HEK293 (cell line): ENCODE measurements around the gene BCDIN3D.
A peak's percentile ranks its signal among the peaks of the same experiment; 100 is the strongest.

Experiments
- CTCF ChIA-PET: fragments of 350-600 bp; formaldehyde crosslinking; extraction: SDS; loops from one replicate; lab custom pipeline; 2021; ENCODE audit warnings: antibody characterized with exemption; lab: Yijun Ruan, JAX
- POLR2A ChIA-PET: fragments of 300-600 bp; formaldehyde crosslinking; extraction: SDS; loops from one replicate; lab custom pipeline; 2020; ENCODE audit warnings: antibody characterized with exemption, inconsistent platforms; lab: Yijun Ruan, JAX
- H3K27ac ChIP-seq: fragments of 200-500 bp; sonication (Bioruptor generic); 2 replicates; pipeline ENCODE4 v1.5.1; 2014; ENCODE audit warnings: low read depth, low read length, control low read depth, inconsistent platforms; ENCODE audit errors: extremely low read depth
- H3K36me3 ChIP-seq, 2 experiments: fragments of 200-500 bp in 1 of 2; sonication (Bioruptor generic) in 1 of 2; 1 replicate in 1 of 2; 2 replicates in 1 of 2; pipeline ENCODE4 v1.5.1; 2014 to 2017; ENCODE audit warnings: inconsistent platforms in 2 of 2, low read length in 2 of 2; ENCODE audit not compliant: control insufficient read depth in 2 of 2, insufficient read depth in 1 of 2
- H3K4me1 ChIP-seq: fragments of 200-500 bp; sonication (Bioruptor generic); 2 replicates; pipeline ENCODE4 v1.5.1; 2014; ENCODE audit warnings: mild to moderate bottlenecking, low read length, inconsistent platforms; ENCODE audit not compliant: control insufficient read depth, insufficient read depth
- H3K4me3 ChIP-seq: 2 replicates; pipeline ENCODE4 v1.5.1; 2011; ENCODE audit warnings: low read depth, mild to moderate bottlenecking, control low read depth, low read length, moderate library complexity
- H3K9me3 ChIP-seq: fragments of 200-500 bp; sonication (Bioruptor generic); 2 replicates; pipeline ENCODE4 v1.5.1; 2014; ENCODE audit warnings: low read depth, low read length, inconsistent platforms; ENCODE audit not compliant: control insufficient read depth, insufficient read depth
- YY1 ChIP-seq: fragments of 450-650 bp; formaldehyde crosslinking; IDR thresholded peaks from 2 replicates; pipeline ENCODE4 v1.5.1; 2018; ENCODE audit warnings: missing biosample characterization, missing genetic modification characterization
- ZBTB48 ChIP-seq: fragments of 450-650 bp; formaldehyde crosslinking; IDR thresholded peaks from 2 replicates; pipeline ENCODE4 v1.5.1; 2016; ENCODE audit warnings: missing biosample characterization, missing genetic modification characterization
- ZNF221 ChIP-seq: fragments of 450-650 bp; formaldehyde crosslinking; IDR thresholded peaks from 2 replicates; pipeline ENCODE4 v1.5.1; 2017; ENCODE audit warnings: missing biosample characterization, missing genetic modification characterization, borderline replicate concordance
- ZNF394 ChIP-seq: fragments of 450-650 bp; formaldehyde crosslinking; IDR thresholded peaks from 2 replicates; pipeline ENCODE4 v1.5.1; 2016; ENCODE audit warnings: missing biosample characterization, missing genetic modification characterization, mild to moderate bottlenecking, moderate library complexity, borderline replicate concordance
- ZNF404 ChIP-seq: fragments of 450-650 bp; formaldehyde crosslinking; IDR thresholded peaks from 2 replicates; pipeline ENCODE4 v1.5.1; 2017; ENCODE audit warnings: missing biosample characterization, missing genetic modification characterization
- ZNF423 ChIP-seq: fragments of 450-650 bp; formaldehyde crosslinking; IDR thresholded peaks from 2 replicates; pipeline ENCODE4 v1.5.1; 2016; ENCODE audit warnings: missing biosample characterization, missing genetic modification characterization
- ZNF530 ChIP-seq: fragments of 450-650 bp; formaldehyde crosslinking; IDR thresholded peaks from 2 replicates; pipeline ENCODE4 v1.5.1; 2016; ENCODE audit warnings: low read depth, missing biosample characterization, missing genetic modification characterization
- ZNF549 ChIP-seq: fragments of 450-650 bp; IDR thresholded peaks from 2 replicates; pipeline ENCODE4 v1.5.1; 2018; ENCODE audit warnings: missing biosample characterization, missing genetic modification characterization, mild to moderate bottlenecking, inconsistent platforms, moderate library complexity
- ZNF621 ChIP-seq: fragments of 450-650 bp; formaldehyde crosslinking; IDR thresholded peaks from 2 replicates; pipeline ENCODE4 v1.5.1; 2017; ENCODE audit warnings: missing biosample characterization, missing genetic modification characterization
- ZNF626 ChIP-seq: fragments of 450-650 bp; sonication (Bioruptor Pico); formaldehyde crosslinking; IDR thresholded peaks from 2 replicates; pipeline ENCODE4 v1.5.1; 2018; ENCODE audit warnings: missing biosample characterization, missing genetic modification characterization, inconsistent platforms
- ZNF658 ChIP-seq: fragments of 450-650 bp; formaldehyde crosslinking; IDR thresholded peaks from 2 replicates; pipeline ENCODE4; 2016; ENCODE audit warnings: missing biosample characterization, missing genetic modification characterization
- ZNF791 ChIP-seq: fragments of 450-650 bp; formaldehyde crosslinking; IDR thresholded peaks from 2 replicates; pipeline ENCODE4 v1.5.1; 2016; ENCODE audit warnings: missing biosample characterization, missing genetic modification characterization
- TF ChIP-seq, protein P1 (sequence below): fragments of 450-650 bp; formaldehyde crosslinking; IDR thresholded peaks from 2 replicates; pipeline ENCODE4 v1.5.1; 2016; ENCODE audit warnings: missing biosample characterization, missing genetic modification characterization
- TF ChIP-seq, protein P2 (sequence below): fragments of 450-650 bp; formaldehyde crosslinking; IDR thresholded peaks from 2 replicates; pipeline ENCODE4 v1.5.1; 2016; ENCODE audit warnings: missing biosample characterization, missing genetic modification characterization
- TF ChIP-seq, protein P3 (sequence below): sonication (generic); formaldehyde crosslinking; IDR thresholded peaks from 2 replicates; pipeline ENCODE4 v1.8.1; 2022; ENCODE audit warnings: mild to moderate bottlenecking, moderate library complexity, missing genetic modification reagents
- TF ChIP-seq, protein P4 (sequence below): fragments of 450-650 bp; formaldehyde crosslinking; IDR thresholded peaks from 2 replicates; pipeline ENCODE4 v1.5.1; 2016; ENCODE audit warnings: missing biosample characterization, missing genetic modification characterization, borderline replicate concordance
- TF ChIP-seq, protein P5 (sequence below): fragments of 450-650 bp; formaldehyde crosslinking; IDR thresholded peaks from 2 replicates; pipeline ENCODE4 v1.5.1; 2016; ENCODE audit warnings: missing biosample characterization, missing genetic modification characterization
- TF ChIP-seq, protein P6 (sequence below): fragments of 450-650 bp; formaldehyde crosslinking; IDR thresholded peaks from 2 replicates; pipeline ENCODE4 v1.5.1; 2016; ENCODE audit warnings: missing biosample characterization, missing genetic modification characterization
- TF ChIP-seq, protein P7 (sequence below): fragments of 450-650 bp; formaldehyde crosslinking; IDR thresholded peaks from 2 replicates; pipeline ENCODE4 v1.5.1; 2016; ENCODE audit warnings: missing biosample characterization, missing genetic modification characterization

The BCDIN3D gene

DNA sequence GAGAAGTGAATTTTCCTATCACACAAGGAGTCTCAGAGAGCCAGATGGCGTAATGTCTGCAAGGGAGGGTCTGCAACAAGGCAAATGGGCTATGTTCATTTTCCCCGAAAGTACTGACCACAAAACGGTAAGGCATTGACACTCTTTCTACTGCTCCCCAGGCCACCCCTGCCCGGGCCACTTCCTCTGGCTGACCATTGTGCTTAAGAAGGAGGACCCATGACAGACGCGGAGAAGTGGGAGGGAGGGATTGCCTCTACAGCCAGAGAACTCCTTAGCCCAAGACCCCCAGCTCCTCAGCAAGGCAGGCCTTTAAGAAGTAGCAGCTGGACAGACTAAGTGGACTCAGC is 15.9 kb downstream of the BCDIN3D start:
- Histone ChIP-seq H3K9me3 (no peaks in the 10 kb centered on the region), H3K27ac (peak overlapping the region; percentile 64), H3K4me1 (peaks cover 22% of the 10 kb centered on the region), H3K36me3 (peaks cover 4 to 26% of the 10 kb centered on the region in 2 experiments; a peak in 1 of 3 replicates), H3K4me3 (peak overlapping the region; percentile 77)
- TF ChIP-seq ZNF221 (tag by site-specific recombination) (no peak), ZNF791 (tag by site-specific recombination) (no peak), ZNF530 (no peak), ZNF394 (no peak), YY1 (tag by site-specific recombination) (no peak), ZNF621 (tag by site-specific recombination) (no peak), ZNF404 (tag by site-specific recombination) (no peak), ZNF549 (tag by site-specific recombination) (no peak), ZNF423 (tag by site-specific recombination) (no peak)
- TF ChIP-seq, protein P1, sequence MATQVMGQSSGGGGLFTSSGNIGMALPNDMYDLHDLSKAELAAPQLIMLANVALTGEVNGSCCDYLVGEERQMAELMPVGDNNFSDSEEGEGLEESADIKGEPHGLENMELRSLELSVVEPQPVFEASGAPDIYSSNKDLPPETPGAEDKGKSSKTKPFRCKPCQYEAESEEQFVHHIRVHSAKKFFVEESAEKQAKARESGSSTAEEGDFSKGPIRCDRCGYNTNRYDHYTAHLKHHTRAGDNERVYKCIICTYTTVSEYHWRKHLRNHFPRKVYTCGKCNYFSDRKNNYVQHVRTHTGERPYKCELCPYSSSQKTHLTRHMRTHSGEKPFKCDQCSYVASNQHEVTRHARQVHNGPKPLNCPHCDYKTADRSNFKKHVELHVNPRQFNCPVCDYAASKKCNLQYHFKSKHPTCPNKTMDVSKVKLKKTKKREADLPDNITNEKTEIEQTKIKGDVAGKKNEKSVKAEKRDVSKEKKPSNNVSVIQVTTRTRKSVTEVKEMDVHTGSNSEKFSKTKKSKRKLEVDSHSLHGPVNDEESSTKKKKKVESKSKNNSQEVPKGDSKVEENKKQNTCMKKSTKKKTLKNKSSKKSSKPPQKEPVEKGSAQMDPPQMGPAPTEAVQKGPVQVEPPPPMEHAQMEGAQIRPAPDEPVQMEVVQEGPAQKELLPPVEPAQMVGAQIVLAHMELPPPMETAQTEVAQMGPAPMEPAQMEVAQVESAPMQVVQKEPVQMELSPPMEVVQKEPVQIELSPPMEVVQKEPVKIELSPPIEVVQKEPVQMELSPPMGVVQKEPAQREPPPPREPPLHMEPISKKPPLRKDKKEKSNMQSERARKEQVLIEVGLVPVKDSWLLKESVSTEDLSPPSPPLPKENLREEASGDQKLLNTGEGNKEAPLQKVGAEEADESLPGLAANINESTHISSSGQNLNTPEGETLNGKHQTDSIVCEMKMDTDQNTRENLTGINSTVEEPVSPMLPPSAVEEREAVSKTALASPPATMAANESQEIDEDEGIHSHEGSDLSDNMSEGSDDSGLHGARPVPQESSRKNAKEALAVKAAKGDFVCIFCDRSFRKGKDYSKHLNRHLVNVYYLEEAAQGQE (tag by site-specific recombination) = no peak
- TF ChIP-seq, protein P2, sequence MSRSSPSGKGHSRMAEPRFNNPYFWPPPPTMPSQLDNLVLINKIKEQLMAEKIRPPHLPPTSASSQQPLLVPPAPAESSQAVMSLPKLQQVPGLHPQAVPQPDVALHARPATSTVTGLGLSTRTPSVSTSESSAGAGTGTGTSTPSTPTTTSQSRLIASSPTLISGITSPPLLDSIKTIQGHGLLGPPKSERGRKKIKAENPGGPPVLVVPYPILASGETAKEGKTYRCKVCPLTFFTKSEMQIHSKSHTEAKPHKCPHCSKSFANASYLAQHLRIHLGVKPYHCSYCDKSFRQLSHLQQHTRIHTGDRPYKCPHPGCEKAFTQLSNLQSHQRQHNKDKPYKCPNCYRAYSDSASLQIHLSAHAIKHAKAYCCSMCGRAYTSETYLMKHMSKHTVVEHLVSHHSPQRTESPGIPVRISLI = no peak
- TF ChIP-seq, protein P3, sequence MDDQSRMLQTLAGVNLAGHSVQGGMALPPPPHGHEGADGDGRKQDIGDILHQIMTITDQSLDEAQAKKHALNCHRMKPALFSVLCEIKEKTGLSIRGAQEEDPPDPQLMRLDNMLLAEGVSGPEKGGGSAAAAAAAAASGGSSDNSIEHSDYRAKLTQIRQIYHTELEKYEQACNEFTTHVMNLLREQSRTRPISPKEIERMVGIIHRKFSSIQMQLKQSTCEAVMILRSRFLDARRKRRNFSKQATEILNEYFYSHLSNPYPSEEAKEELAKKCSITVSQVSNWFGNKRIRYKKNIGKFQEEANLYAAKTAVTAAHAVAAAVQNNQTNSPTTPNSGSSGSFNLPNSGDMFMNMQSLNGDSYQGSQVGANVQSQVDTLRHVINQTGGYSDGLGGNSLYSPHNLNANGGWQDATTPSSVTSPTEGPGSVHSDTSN = no peak
- TF ChIP-seq, protein P4, sequence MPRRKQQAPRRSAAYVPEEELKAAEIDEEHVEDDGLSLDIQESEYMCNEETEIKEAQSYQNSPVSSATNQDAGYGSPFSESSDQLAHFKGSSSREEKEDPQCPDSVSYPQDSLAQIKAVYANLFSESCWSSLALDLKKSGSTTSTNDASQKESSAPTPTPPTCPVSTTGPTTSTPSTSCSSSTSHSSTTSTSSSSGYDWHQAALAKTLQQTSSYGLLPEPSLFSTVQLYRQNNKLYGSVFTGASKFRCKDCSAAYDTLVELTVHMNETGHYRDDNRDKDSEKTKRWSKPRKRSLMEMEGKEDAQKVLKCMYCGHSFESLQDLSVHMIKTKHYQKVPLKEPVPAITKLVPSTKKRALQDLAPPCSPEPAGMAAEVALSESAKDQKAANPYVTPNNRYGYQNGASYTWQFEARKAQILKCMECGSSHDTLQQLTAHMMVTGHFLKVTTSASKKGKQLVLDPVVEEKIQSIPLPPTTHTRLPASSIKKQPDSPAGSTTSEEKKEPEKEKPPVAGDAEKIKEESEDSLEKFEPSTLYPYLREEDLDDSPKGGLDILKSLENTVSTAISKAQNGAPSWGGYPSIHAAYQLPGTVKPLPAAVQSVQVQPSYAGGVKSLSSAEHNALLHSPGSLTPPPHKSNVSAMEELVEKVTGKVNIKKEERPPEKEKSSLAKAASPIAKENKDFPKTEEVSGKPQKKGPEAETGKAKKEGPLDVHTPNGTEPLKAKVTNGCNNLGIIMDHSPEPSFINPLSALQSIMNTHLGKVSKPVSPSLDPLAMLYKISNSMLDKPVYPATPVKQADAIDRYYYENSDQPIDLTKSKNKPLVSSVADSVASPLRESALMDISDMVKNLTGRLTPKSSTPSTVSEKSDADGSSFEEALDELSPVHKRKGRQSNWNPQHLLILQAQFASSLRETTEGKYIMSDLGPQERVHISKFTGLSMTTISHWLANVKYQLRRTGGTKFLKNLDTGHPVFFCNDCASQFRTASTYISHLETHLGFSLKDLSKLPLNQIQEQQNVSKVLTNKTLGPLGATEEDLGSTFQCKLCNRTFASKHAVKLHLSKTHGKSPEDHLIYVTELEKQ (tag by site-specific recombination) = no peak
- POLR2A ChIA-PET = interaction anchor here (0.6 to 2.6 kb wide), 4 partner anchors 10 to 36 kb away, joined by 3 to 38 read pairs (median 14); partner anchors contain the start of gene BCDIN3D
- CTCF ChIA-PET = interaction anchor here (0.6 to 2.8 kb wide), 6 partner anchors 12 to 471 kb away, joined by 3 to 21 read pairs (median 4); partner anchors contain the start of gene TMBIM6

DNA sequence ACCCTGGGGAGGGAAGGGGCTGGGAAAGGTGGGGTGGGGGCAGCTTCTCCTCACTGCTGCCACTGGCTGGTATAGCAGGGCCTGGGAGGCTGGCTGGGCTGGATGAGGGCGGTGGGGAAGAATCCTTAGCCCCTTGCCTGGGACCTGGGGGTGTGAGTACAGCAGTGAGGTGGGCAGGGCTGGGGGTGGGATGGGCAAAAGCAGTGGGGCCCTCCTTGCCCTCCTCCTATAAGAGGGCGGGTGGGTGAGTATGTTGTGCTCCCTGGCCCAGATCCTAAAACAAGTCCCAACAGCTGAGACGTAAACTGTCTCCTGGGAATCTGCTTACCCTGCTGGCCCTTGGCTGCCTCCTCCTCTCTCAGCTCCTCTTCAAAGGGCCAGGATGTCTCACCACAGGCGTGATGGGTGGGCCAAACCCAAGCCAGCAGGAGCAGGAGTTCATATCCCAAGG is 16.9 kb downstream of the BCDIN3D start:
- 0 out of 2 replicates have a peak overlapping the region, but pooled peaks have one; percentile 64 for H3K27ac ChIP-seq
- H3K36me3 ChIP-seq = peaks cover 4 to 30% of the 10 kb centered on the region in 2 experiments; a peak in 1 of 3 replicates
- TF ChIP-seq, protein P5, sequence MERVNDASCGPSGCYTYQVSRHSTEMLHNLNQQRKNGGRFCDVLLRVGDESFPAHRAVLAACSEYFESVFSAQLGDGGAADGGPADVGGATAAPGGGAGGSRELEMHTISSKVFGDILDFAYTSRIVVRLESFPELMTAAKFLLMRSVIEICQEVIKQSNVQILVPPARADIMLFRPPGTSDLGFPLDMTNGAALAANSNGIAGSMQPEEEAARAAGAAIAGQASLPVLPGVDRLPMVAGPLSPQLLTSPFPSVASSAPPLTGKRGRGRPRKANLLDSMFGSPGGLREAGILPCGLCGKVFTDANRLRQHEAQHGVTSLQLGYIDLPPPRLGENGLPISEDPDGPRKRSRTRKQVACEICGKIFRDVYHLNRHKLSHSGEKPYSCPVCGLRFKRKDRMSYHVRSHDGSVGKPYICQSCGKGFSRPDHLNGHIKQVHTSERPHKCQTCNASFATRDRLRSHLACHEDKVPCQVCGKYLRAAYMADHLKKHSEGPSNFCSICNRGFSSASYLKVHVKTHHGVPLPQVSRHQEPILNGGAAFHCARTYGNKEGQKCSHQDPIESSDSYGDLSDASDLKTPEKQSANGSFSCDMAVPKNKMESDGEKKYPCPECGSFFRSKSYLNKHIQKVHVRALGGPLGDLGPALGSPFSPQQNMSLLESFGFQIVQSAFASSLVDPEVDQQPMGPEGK = 0 out of 2 replicates have a peak, but pooled peaks have one; percentile 24
- TF ChIP-seq, protein P6, sequence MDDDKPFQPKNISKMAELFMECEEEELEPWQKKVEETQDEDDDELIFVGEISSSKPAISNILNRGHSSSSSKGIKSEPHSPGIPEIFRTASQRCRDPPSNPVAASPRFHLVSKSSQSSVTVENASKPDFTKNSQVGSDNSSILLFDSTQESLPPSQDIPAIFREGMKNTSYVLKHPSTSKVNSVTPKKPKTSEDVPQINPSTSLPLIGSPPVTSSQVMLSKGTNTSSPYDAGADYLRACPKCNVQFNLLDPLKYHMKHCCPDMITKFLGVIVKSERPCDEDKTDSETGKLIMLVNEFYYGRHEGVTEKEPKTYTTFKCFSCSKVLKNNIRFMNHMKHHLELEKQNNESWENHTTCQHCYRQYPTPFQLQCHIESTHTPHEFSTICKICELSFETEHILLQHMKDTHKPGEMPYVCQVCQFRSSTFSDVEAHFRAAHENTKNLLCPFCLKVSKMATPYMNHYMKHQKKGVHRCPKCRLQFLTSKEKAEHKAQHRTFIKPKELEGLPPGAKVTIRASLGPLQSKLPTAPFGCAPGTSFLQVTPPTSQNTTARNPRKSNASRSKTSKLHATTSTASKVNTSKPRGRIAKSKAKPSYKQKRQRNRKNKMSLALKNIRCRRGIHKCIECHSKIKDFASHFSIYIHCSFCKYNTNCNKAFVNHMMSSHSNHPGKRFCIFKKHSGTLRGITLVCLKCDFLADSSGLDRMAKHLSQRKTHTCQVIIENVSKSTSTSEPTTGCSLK (tag by site-specific recombination) = no peak
- TF ChIP-seq ZNF626 (tag by site-specific recombination) (no peak), ZBTB48 (tag by site-specific recombination) (no peak), ZNF658 (tag by site-specific recombination) (no peak)
- TF ChIP-seq, protein P7, sequence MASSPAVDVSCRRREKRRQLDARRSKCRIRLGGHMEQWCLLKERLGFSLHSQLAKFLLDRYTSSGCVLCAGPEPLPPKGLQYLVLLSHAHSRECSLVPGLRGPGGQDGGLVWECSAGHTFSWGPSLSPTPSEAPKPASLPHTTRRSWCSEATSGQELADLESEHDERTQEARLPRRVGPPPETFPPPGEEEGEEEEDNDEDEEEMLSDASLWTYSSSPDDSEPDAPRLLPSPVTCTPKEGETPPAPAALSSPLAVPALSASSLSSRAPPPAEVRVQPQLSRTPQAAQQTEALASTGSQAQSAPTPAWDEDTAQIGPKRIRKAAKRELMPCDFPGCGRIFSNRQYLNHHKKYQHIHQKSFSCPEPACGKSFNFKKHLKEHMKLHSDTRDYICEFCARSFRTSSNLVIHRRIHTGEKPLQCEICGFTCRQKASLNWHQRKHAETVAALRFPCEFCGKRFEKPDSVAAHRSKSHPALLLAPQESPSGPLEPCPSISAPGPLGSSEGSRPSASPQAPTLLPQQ (tag by site-specific recombination) = peak; percentile 65

More for the DNA sequence above, 16.9 kb downstream of the BCDIN3D start:
- peaks cover 22% of the 10 kb centered on the region for H3K4me1 ChIP-seq
- no peaks in the 10 kb centered on the region for H3K9me3 ChIP-seq
- H3K4me3 ChIP-seq = no peak overlapping the region
- ChIA-PET CTCF (interaction anchor here (0.6 to 2.8 kb wide), 4 partner anchors 13 to 213 kb away, joined by 3 to 21 read pairs (median 4); no protein-coding TSS in a partner anchor), POLR2A (interaction anchor here (1.4 kb wide), 1 partner anchor 13 kb away, joined by 5 read pairs; no protein-coding TSS in a partner anchor)
